Vagina (tissue), 2 donors: Measurements from ENCODE around the gene TPD52L1. TPM values are rescaled to one million over a fixed set of nuclear protein-coding genes. Genes with fewer than 3 reads are reported as not detected.

Experiments used
- DNase-seq, 2 donors: peaks; one replicate each; pipeline ENCODE4 v3.0.0-alpha.2; 2017; ENCODE audit errors: extremely low spot score in 2 of 2
- H3K27ac ChIP-seq: fragments of 200-600 bp; sonication (generic); one replicate; pipeline ENCODE4 v1.5.1; 2019
- H3K27me3 ChIP-seq: fragments of 200-600 bp; sonication (generic); one replicate; pipeline ENCODE4 v1.5.1; 2019
- H3K36me3 ChIP-seq, 2 donors: fragments of 200-600 bp; sonication (generic); one replicate each; pipeline ENCODE4 v1.5.1; 2017 to 2019
- H3K4me1 ChIP-seq: fragments of 200-600 bp; sonication (generic); one replicate; pipeline ENCODE4 v1.5.1; 2019
- H3K4me3 ChIP-seq, 2 donors: fragments of 200-600 bp; sonication (generic); 1 replicate in 1 of 2; 2 replicates in 1 of 2; pipeline ENCODE4 v1.5.1; 2016 to 2019
- H3K9me3 ChIP-seq: fragments of 200-600 bp; sonication (generic); one replicate; pipeline ENCODE4 v1.5.1; 2019
- POLR2A ChIP-seq, 2 donors: fragments of 450-650 bp; IDR thresholded peaks; one replicate each; pipeline ENCODE4 v1.6.1; 2017; ENCODE audit warnings: antibody characterized with exemption in 2 of 2, mild to moderate bottlenecking in 2 of 2, moderate library complexity in 2 of 2
- POLR2AphosphoS5 ChIP-seq, 2 donors: sonication (generic); formaldehyde crosslinking; IDR thresholded peaks; one replicate each; pipeline ENCODE4 v1.9.0; 2017; ENCODE audit warnings: antibody characterized with exemption in 2 of 2, mild to moderate bottlenecking in 2 of 2, low read depth in 1 of 2; ENCODE audit not compliant: insufficient read depth in 1 of 2
- intact Hi-C: fragments of 100-400 bp; cut with DNase I; formaldehyde crosslinking; loops from one replicate; pipeline ENCODE4 v1.15.1; 2023
- total RNA-seq: library from RNA; depleted of rRNA; stranded (reverse); fragments of >200 nt; gene quantifications from one replicate; pipeline ENCODE4 v1.2.3, GENCODE V29; 2016
- TF ChIP-seq, protein P1 (sequence below), 3 experiments: fragments of 450-650 bp in 2 of 3; fragments of 200-600 bp in 1 of 3; sonication (generic) in 1 of 3; IDR thresholded peaks; one replicate each; pipeline ENCODE4 v1.5.1; 2017 to 2019; ENCODE audit warnings: antibody characterized with exemption in 3 of 3, mild to moderate bottlenecking in 2 of 3, moderate library complexity in 2 of 3

Gene TPD52L1, protein sequence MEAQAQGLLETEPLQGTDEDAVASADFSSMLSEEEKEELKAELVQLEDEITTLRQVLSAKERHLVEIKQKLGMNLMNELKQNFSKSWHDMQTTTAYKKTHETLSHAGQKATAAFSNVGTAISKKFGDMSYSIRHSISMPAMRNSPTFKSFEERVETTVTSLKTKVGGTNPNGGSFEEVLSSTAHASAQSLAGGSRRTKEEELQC
- 85.0 TPM for total RNA-seq

DNA sequence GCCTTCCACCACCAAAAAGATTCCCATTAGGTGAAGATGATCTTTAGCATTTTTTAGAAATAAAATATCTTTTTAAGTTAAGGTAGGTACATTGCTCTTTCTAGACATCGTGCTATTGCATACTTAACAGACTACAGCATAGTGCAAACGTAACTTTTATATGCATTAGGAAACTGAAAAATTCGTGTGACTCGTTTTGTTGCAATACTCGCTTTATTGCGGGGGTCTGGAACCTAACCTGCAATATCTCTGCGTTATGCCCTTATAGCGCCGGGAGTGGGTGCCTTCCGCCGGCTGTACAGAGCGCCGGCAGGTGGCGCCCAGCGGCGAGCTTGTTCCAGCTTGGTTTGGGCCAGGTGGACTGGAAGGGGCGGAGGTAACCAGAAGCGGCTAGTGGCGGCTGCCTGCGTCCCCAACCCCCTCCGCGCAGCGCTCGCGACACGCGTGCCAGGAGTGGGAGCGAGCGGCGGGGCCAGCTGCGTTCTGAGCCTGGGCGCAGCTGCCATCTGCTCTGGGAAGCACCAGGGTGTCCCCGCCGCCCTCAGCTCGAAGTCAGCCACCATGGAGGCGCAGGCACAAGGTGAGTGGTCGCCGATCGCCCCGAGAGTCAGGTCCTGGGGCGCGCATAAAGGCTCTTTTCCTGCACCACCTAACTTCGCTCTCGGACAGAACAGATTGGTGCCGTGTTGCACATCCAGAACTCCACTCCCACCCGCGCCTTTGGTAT, at the start of gene TPD52L1:
TSS of gene TPD52L1 (plus strand) at position 383 of the 727 bp plus-strand sequence. CDS start at position 562, 179 bp downstream.
- intact Hi-C loops: loop anchor here (10.0 kb wide), 2 partner anchors 151 to 611 kb away; partner anchors contain the start of gene HDDC2
- no peak for DNase-seq

GRCh38 chr6:125104425-125104824, 49.1 kb upstream of the TPD52L1 start:
- TF ChIP-seq, protein P1, sequence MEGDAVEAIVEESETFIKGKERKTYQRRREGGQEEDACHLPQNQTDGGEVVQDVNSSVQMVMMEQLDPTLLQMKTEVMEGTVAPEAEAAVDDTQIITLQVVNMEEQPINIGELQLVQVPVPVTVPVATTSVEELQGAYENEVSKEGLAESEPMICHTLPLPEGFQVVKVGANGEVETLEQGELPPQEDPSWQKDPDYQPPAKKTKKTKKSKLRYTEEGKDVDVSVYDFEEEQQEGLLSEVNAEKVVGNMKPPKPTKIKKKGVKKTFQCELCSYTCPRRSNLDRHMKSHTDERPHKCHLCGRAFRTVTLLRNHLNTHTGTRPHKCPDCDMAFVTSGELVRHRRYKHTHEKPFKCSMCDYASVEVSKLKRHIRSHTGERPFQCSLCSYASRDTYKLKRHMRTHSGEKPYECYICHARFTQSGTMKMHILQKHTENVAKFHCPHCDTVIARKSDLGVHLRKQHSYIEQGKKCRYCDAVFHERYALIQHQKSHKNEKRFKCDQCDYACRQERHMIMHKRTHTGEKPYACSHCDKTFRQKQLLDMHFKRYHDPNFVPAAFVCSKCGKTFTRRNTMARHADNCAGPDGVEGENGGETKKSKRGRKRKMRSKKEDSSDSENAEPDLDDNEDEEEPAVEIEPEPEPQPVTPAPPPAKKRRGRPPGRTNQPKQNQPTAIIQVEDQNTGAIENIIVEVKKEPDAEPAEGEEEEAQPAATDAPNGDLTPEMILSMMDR (IDR thresholded peaks at IDR 0.05): no peak
- TF ChIP-seq POLR2A (IDR thresholded peaks at IDR 0.05) (no peak), POLR2AphosphoS5 (IDR thresholded peaks at IDR 0.05; ENCODE audit: insufficient read depth in 1 of 2, low read depth in 1 of 2) (no peak)
- Histone ChIP-seq H3K4me1 (peaks cover 14% of the 10 kb centered on the region), H3K27ac (no peak overlapping the region), H3K9me3 (no peaks in the 10 kb centered on the region), H3K36me3 (no peaks in the 10 kb centered on the region), H3K4me3 (no peak overlapping the region), H3K27me3 (no peaks in the 10 kb centered on the region)
- DNase-seq: no peak
- intact Hi-C loops: loop anchor here (10.0 kb wide), 1 partner anchor 140 kb away; the partner anchor contains the start of gene RNF217

More for the DNA sequence above, at the start of gene TPD52L1:
- H3K4me1 ChIP-seq: peaks cover 18% of the 10 kb centered on the region
- no peaks in the 10 kb centered on the region for H3K36me3 ChIP-seq
- H3K27me3 ChIP-seq: no peaks in the 10 kb centered on the region
- H3K4me3 ChIP-seq: peak within 1 kb of the TSS; percentile 59 to 68
- TF ChIP-seq, protein P1 (IDR thresholded peaks at IDR 0.05): peak; percentile 32 to 91 (median 59)
- TF ChIP-seq POLR2AphosphoS5 (IDR thresholded peaks at IDR 0.05; ENCODE audit: insufficient read depth in 1 of 2, low read depth in 1 of 2) (peak; percentile 58 to 62), POLR2A (IDR thresholded peaks at IDR 0.05) (no peak)
- H3K27ac ChIP-seq: peak within 1 kb of the TSS; percentile 71
- no peaks in the 10 kb centered on the region for H3K9me3 ChIP-seq

- no peak for DNase-seq
These were observed 46.5 kb upstream of the TPD52L1 start for GRCh38 chr6:125107048-125107447.

DNA sequence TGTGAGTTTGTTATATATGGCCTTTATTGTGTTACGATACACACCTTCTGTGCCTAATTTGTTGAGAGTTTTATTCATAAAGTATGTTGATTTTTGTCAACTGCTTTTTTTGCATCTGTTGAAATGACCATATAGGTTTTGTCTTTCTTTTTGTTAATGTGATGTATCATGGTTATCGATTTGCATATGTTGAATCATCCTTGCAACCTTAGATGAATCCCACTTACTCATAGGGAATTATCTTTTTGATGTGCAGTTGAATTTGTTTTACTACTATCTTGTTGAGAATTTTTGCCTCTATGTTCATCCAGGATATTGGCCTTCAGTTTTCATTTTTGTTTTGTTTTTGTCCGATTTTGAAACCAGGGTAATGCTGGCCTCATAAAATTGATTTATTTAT, 45.7 kb upstream of the TPD52L1 start:
- H3K36me3 ChIP-seq: no peaks in the 10 kb centered on the region
- intact Hi-C loops: loop anchor here (10.0 kb wide), 1 partner anchor 143 kb away; the partner anchor contains the start of gene RNF217
- H3K4me1 ChIP-seq: peaks cover 8% of the 10 kb centered on the region
- no peak overlapping the region for H3K27ac ChIP-seq
- H3K4me3 ChIP-seq: no peak overlapping the region
- DNase-seq: no peak
- TF ChIP-seq, protein P1 (IDR thresholded peaks at IDR 0.05): no peak
- no peak for TF ChIP-seq POLR2A (IDR thresholded peaks at IDR 0.05)
- no peak for TF ChIP-seq POLR2AphosphoS5 (IDR thresholded peaks at IDR 0.05; ENCODE audit: insufficient read depth in 1 of 2, low read depth in 1 of 2)
- no peaks in the 10 kb centered on the region for H3K27me3 ChIP-seq
- H3K9me3 ChIP-seq: peaks cover 13% of the 10 kb centered on the region

More at GRCh38 chr6:125107048-125107447, 46.5 kb upstream of the TPD52L1 start:
- TF ChIP-seq POLR2AphosphoS5 (IDR thresholded peaks at IDR 0.05; ENCODE audit: insufficient read depth in 1 of 2, low read depth in 1 of 2): no peak
- Histone ChIP-seq H3K27me3 (no peaks in the 10 kb centered on the region), H3K9me3 (peaks cover 13% of the 10 kb centered on the region), H3K36me3 (no peaks in the 10 kb centered on the region), H3K4me3 (no peak overlapping the region), H3K4me1 (peaks cover 8% of the 10 kb centered on the region), H3K27ac (no peak overlapping the region)
- intact Hi-C loops: loop anchor here (10.0 kb wide), 1 partner anchor 142 kb away; the partner anchor contains the start of gene RNF217

- no peaks in the 10 kb centered on the region for H3K36me3 ChIP-seq
- H3K27ac ChIP-seq: no peak overlapping the region
- H3K9me3 ChIP-seq: peaks cover 13% of the 10 kb centered on the region
- intact Hi-C loops: no loop called here
- H3K4me1 ChIP-seq: no peaks in the 10 kb centered on the region
- H3K27me3 ChIP-seq: no peaks in the 10 kb centered on the region
- no peak overlapping the region for H3K4me3 ChIP-seq
- no peak for DNase-seq
- TF ChIP-seq, protein P1 (IDR thresholded peaks at IDR 0.05): no peak
- TF ChIP-seq POLR2A (IDR thresholded peaks at IDR 0.05): no peak
- TF ChIP-seq POLR2AphosphoS5 (IDR thresholded peaks at IDR 0.05; ENCODE audit: insufficient read depth in 1 of 2, low read depth in 1 of 2): no peak
These were observed 43.5 kb upstream of the TPD52L1 start for GRCh38 chr6:125110056-125110455.
